Liver (tissue), 3 donors: ENCODE measurements around the gene TMCO4.

Experiments used
- EGR1 ChIP-seq, 2 donors: IDR thresholded peaks; 2 replicates each; pipeline ENCODE4 v1.6.1; 2016 to 2018; ENCODE audit warnings: antibody characterized with exemption in 2 of 2, low read depth in 2 of 2
- GABPA ChIP-seq, 2 donors: IDR thresholded peaks in 1 of 2; conservative IDR thresholded peaks in 1 of 2; 2 replicates each; pipeline ENCODE4 v1.6.1; 2016; ENCODE audit warnings: antibody characterized with exemption in 2 of 2, mild to moderate bottlenecking in 1 of 2, moderate library complexity in 1 of 2
- JUND ChIP-seq, 2 donors: IDR thresholded peaks; 2 replicates each; pipeline ENCODE4 v1.6.1; 2016; ENCODE audit warnings: antibody characterized with exemption in 2 of 2
- RAD21 ChIP-seq, 2 donors: IDR thresholded peaks; 2 replicates each; pipeline ENCODE4 v1.6.1; 2016; ENCODE audit warnings: antibody characterized with exemption in 2 of 2, mild to moderate bottlenecking in 2 of 2
- SP1 ChIP-seq: IDR thresholded peaks from 2 replicates; pipeline ENCODE4 v1.6.1; 2018; ENCODE audit warnings: antibody characterized with exemption, mild to moderate bottlenecking
- TAF1 ChIP-seq: conservative IDR thresholded peaks from 2 replicates; pipeline ENCODE4 v1.6.1; 2016; ENCODE audit warnings: antibody characterized with exemption, mild to moderate bottlenecking
- YY1 ChIP-seq: IDR thresholded peaks from 2 replicates; pipeline ENCODE4 v1.6.1; 2016; ENCODE audit warnings: antibody characterized with exemption, mild to moderate bottlenecking
- TF ChIP-seq, protein P1 (sequence below): fragments of 150-350 bp; IDR thresholded peaks from 2 replicates; pipeline ENCODE4 v1.5.1; 2017; ENCODE audit warnings: improper control_type of control experiment, low read depth, low read length; ENCODE audit not compliant: missing input control
- TF ChIP-seq, protein P2 (sequence below): IDR thresholded peaks from 2 replicates; pipeline ENCODE4 v1.6.1; 2016; ENCODE audit warnings: antibody characterized with exemption
- TF ChIP-seq, protein P3 (sequence below): IDR thresholded peaks from 2 replicates; pipeline ENCODE4 v1.6.1; 2016; ENCODE audit warnings: antibody characterized with exemption
- donor health status: healthy.
- donor health status: healthy.

DNA sequence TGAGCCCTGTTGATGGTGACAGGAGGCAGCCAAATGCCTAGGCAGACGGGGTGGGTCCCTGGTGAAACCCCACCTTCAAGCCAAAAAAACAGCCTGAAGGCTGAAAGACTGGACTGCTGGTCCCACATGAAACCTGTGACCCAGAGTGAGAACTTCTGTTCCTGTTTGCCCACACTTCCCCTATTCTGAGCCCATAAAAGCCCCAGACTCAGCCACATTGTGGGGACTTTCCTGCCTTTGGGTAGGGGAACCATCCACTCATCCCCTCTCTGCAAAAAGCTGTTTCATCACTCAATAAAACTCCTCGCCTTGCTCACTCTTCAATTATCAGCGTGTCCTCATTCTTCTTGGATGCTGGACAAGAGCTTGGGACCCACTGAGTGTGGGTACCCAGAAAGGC is 109.9 kb downstream of the TMCO4 start:
- TF ChIP-seq, protein P1, sequence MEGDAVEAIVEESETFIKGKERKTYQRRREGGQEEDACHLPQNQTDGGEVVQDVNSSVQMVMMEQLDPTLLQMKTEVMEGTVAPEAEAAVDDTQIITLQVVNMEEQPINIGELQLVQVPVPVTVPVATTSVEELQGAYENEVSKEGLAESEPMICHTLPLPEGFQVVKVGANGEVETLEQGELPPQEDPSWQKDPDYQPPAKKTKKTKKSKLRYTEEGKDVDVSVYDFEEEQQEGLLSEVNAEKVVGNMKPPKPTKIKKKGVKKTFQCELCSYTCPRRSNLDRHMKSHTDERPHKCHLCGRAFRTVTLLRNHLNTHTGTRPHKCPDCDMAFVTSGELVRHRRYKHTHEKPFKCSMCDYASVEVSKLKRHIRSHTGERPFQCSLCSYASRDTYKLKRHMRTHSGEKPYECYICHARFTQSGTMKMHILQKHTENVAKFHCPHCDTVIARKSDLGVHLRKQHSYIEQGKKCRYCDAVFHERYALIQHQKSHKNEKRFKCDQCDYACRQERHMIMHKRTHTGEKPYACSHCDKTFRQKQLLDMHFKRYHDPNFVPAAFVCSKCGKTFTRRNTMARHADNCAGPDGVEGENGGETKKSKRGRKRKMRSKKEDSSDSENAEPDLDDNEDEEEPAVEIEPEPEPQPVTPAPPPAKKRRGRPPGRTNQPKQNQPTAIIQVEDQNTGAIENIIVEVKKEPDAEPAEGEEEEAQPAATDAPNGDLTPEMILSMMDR: no peak
- TF ChIP-seq SP1 (no peak), TAF1 (no peak), YY1 (no peak), EGR1 (IDR thresholded peaks at IDR 0.05; ENCODE audit: low read depth in 2 of 2) (no peak), RAD21 (IDR thresholded peaks at IDR 0.05) (no peak), GABPA (IDR thresholded peaks at IDR 0.05 in 1 of 2, conservative IDR thresholded peaks at IDR 0.05 in 1 of 2) (no peak), JUND (IDR thresholded peaks at IDR 0.05) (no peak)
- TF ChIP-seq, protein P2, sequence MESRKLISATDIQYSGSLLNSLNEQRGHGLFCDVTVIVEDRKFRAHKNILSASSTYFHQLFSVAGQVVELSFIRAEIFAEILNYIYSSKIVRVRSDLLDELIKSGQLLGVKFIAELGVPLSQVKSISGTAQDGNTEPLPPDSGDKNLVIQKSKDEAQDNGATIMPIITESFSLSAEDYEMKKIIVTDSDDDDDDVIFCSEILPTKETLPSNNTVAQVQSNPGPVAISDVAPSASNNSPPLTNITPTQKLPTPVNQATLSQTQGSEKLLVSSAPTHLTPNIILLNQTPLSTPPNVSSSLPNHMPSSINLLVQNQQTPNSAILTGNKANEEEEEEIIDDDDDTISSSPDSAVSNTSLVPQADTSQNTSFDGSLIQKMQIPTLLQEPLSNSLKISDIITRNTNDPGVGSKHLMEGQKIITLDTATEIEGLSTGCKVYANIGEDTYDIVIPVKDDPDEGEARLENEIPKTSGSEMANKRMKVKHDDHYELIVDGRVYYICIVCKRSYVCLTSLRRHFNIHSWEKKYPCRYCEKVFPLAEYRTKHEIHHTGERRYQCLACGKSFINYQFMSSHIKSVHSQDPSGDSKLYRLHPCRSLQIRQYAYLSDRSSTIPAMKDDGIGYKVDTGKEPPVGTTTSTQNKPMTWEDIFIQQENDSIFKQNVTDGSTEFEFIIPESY: no peak
- TF ChIP-seq, protein P3, sequence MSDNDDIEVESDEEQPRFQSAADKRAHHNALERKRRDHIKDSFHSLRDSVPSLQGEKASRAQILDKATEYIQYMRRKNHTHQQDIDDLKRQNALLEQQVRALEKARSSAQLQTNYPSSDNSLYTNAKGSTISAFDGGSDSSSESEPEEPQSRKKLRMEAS: no peak
